Sigmoid colon (tissue), 4 donors: Measurements from ENCODE around the gene SH3RF3.

Experiments used
- EP300 ChIP-seq, 4 donors: sonication (generic); formaldehyde crosslinking; IDR thresholded peaks; one replicate each; pipeline ENCODE4 v1.6.1; 2017; ENCODE audit warnings: antibody characterized with exemption in 4 of 4
- POLR2A ChIP-seq, 2 donors: fragments of 450-650 bp; IDR thresholded peaks; one replicate each; pipeline ENCODE4 v1.6.1; 2016; ENCODE audit warnings: antibody characterized with exemption in 2 of 2, mild to moderate bottlenecking in 2 of 2, moderate library complexity in 2 of 2
- TF ChIP-seq, protein P1 (sequence below), 4 experiments: fragments of 450-650 bp in 3 of 4; fragments of 200-600 bp in 1 of 4; IDR thresholded peaks; one replicate each; pipeline ENCODE4 v1.5.1; 2016 to 2019; ENCODE audit warnings: antibody characterized with exemption in 4 of 4, mild to moderate bottlenecking in 3 of 4, moderate library complexity in 2 of 4

DNA sequence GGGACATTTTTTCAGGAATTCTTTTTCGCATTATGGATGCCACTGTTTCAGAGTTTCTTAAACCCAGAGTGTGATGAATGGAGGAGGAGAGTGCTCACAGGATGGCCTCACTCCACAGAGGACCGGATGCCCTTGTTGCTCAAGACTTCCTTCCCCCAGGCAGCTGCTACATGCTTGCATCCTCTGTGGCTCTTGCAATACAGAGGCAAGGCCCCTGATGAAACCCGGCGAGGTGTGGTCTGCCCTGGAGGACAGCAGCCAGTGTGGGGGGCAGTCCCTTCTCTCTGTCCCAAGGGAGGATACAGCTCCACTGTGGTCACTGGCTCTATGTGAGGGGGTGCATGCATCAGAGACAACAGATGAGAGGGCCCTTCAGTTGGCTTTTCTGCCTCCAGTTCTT is 109.6 kb downstream of the SH3RF3 start:
- TF ChIP-seq EP300 (IDR thresholded peaks at IDR 0.05): no peak
- TF ChIP-seq, protein P1, sequence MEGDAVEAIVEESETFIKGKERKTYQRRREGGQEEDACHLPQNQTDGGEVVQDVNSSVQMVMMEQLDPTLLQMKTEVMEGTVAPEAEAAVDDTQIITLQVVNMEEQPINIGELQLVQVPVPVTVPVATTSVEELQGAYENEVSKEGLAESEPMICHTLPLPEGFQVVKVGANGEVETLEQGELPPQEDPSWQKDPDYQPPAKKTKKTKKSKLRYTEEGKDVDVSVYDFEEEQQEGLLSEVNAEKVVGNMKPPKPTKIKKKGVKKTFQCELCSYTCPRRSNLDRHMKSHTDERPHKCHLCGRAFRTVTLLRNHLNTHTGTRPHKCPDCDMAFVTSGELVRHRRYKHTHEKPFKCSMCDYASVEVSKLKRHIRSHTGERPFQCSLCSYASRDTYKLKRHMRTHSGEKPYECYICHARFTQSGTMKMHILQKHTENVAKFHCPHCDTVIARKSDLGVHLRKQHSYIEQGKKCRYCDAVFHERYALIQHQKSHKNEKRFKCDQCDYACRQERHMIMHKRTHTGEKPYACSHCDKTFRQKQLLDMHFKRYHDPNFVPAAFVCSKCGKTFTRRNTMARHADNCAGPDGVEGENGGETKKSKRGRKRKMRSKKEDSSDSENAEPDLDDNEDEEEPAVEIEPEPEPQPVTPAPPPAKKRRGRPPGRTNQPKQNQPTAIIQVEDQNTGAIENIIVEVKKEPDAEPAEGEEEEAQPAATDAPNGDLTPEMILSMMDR (IDR thresholded peaks at IDR 0.05): no peak
- TF ChIP-seq POLR2A (IDR thresholded peaks at IDR 0.05): no peak
